Right lobe of liver (tissue), 4 donors: ENCODE data around the gene CYP3A4.

Source experiments
- CTCF ChIP-seq, 4 donors: fragments of 200-600 bp in 3 of 4; fragments of 450-650 bp in 1 of 4; IDR thresholded peaks; one replicate each; pipeline versions ENCODE4 v1.5.1 to v1.8.0; 2016 to 2022; ENCODE audit warnings: antibody characterized with exemption in 4 of 4, mild to moderate bottlenecking in 2 of 4
- POLR2A ChIP-seq: fragments of 450-650 bp; IDR thresholded peaks from one replicate; pipeline ENCODE4 v1.6.1; 2017; ENCODE audit warnings: antibody characterized with exemption, mild to moderate bottlenecking
- donor health status: DM: no; HTN: no; CAD: no.
- donor health status: DM: no; HTN: no; CAD: no.
- donor health status: DM: no; HTN: yes; CAD: no.

- TF ChIP-seq CTCF (IDR thresholded peaks at IDR 0.05): no peak
- TF ChIP-seq POLR2A: no peak
Measured at GRCh38 chr7:99825873-99826272, 41.9 kb upstream of the CYP3A4 start.
